Inferior parietal cortex (tissue), 1 donor: ENCODE measurements around the gene NPEPL1.
A peak's percentile ranks its signal among the peaks of the same experiment; 100 is the strongest.

Experiments
- DNase-seq: peaks from one replicate; pipeline ENCODE4 v3.0.0-alpha.2; 2016; ENCODE audit errors: extremely low spot score

The NPEPL1 gene

GRCh38 chr20:58682656-58683531 is 9.7 kb upstream of the NPEPL1 start:
- DNase-seq, result no peak

- DNase-seq, result no peak
Measured at GRCh38 chr20:58684291-58684690, 8.3 kb upstream of the NPEPL1 start.

GRCh38 chr20:58685988-58686387 is 6.6 kb upstream of the NPEPL1 start:
- no peak for DNase-seq

GRCh38 chr20:58688414-58688813 is 4.2 kb upstream of the NPEPL1 start:
- no peak for DNase-seq

GRCh38 chr20:58688840-58689239 is 3.8 kb upstream of the NPEPL1 start:
- DNase-seq, result no peak

GRCh38 chr20:58690396-58691135 is 2.0 kb upstream of the NPEPL1 start:
- DNase-seq, result peak; percentile 49

- DNase-seq, result no peak
Measured at GRCh38 chr20:58691773-58692578, 624 bp upstream of the NPEPL1 start.

- no peak for DNase-seq
Measured at GRCh38 chr20:58693226-58694006, 816 bp downstream of the NPEPL1 start.

GRCh38 chr20:58694241-58695083 is 1.9 kb downstream of the NPEPL1 start:
- no peak for DNase-seq

- DNase-seq, result no peak
Measured at GRCh38 chr20:58695084-58695722, 2.6 kb downstream of the NPEPL1 start.

- no peak for DNase-seq
Measured at GRCh38 chr20:58695895-58696375, 3.3 kb downstream of the NPEPL1 start.

- no peak for DNase-seq
Measured at GRCh38 chr20:58696411-58696961, 3.9 kb downstream of the NPEPL1 start.

- DNase-seq, result no peak
Measured at GRCh38 chr20:58697201-58697866, 4.7 kb downstream of the NPEPL1 start.

GRCh38 chr20:58697867-58698703 is 5.5 kb downstream of the NPEPL1 start:
- DNase-seq, result no peak

- DNase-seq, result no peak
Measured at GRCh38 chr20:58698741-58699622, 6.4 kb downstream of the NPEPL1 start.

- DNase-seq, result no peak
Measured at GRCh38 chr20:58699623-58700107, 7.1 kb downstream of the NPEPL1 start.
